Measurements from ENCODE around the gene CLEC20A.

GRCh38 chr1:178518894-178519293, 22.1 kb upstream of the CLEC20A start:
- no peak for TF ChIP-seq GATA2 (IDR thresholded peaks at IDR 0.05; ENCODE audit: low read depth, low read length)
- no peak for TF ChIP-seq GATA3 (IDR thresholded peaks at IDR 0.05; ENCODE audit: low read depth, low read length)

Measured in SH-SY5Y (cell line).